HepG2 (cell line): ENCODE data around the gene TUBB. TPM values are rescaled to one million over a fixed set of nuclear protein-coding genes. Genes with fewer than 3 reads are reported as not detected.

Experiments used
- GMEB1 ChIP-seq: sonication (generic); formaldehyde crosslinking; IDR thresholded peaks from 2 replicates; pipeline ENCODE4 v1.5.1; 2020; ENCODE audit warnings: missing genetic modification reagents, mild to moderate bottlenecking, borderline replicate concordance
- HES4 ChIP-seq: sonication (generic); formaldehyde crosslinking; IDR thresholded peaks from 2 replicates; pipeline ENCODE4 v1.9.0; 2021; ENCODE audit warnings: mild to moderate bottlenecking, missing genetic modification reagents, borderline replicate concordance
- HMGXB3 ChIP-seq: sonication (generic); formaldehyde crosslinking; IDR thresholded peaks from 2 replicates; pipeline ENCODE4 v1.4.0; 2020; ENCODE audit warnings: missing genetic modification reagents, borderline replicate concordance
- HOXA3 ChIP-seq: sonication (generic); formaldehyde crosslinking; IDR thresholded peaks from 2 replicates; pipeline ENCODE4 v1.5.0; 2020; ENCODE audit warnings: missing genetic modification reagents
- KLF15 ChIP-seq: sonication (generic); formaldehyde crosslinking; IDR thresholded peaks from 2 replicates; pipeline ENCODE4 v1.8.1; 2023; ENCODE audit warnings: borderline replicate concordance, mild to moderate bottlenecking, inconsistent platforms, missing genetic modification reagents, mixed read lengths
- MEIS2 ChIP-seq: sonication (generic); formaldehyde crosslinking; IDR thresholded peaks from 2 replicates; pipeline ENCODE4 v1.9.0; 2021; ENCODE audit warnings: mild to moderate bottlenecking, missing genetic modification reagents
- TMF1 ChIP-seq: sonication (generic); formaldehyde crosslinking; IDR thresholded peaks from 2 replicates; pipeline ENCODE4 v1.8.1; 2022; ENCODE audit warnings: low read depth, missing genetic modification reagents
- ZBTB21 ChIP-seq: sonication (generic); formaldehyde crosslinking; IDR thresholded peaks from 2 replicates; pipeline ENCODE4 v1.4.0; 2020; ENCODE audit warnings: missing genetic modification reagents
- ZNF24 ChIP-seq: fragments of 450-650 bp; IDR thresholded peaks from 2 replicates; pipeline ENCODE4 v1.6.1; 2017; ENCODE audit warnings: antibody characterized with exemption, mild to moderate bottlenecking
- ZNF703 ChIP-seq: sonication (generic); formaldehyde crosslinking; IDR thresholded peaks from 2 replicates; pipeline ENCODE4 v1.5.1; 2020; ENCODE audit warnings: missing genetic modification reagents, mild to moderate bottlenecking, moderate library complexity, borderline replicate concordance
- ZNF850 ChIP-seq: sonication (generic); formaldehyde crosslinking; conservative IDR thresholded peaks from 2 replicates; pipeline ENCODE4 v1.9.0; 2021; ENCODE audit warnings: mild to moderate bottlenecking, missing genetic modification reagents
- ZZZ3 ChIP-seq: sonication (generic); formaldehyde crosslinking; IDR thresholded peaks from 2 replicates; pipeline ENCODE4 v1.4.0; 2020; ENCODE audit warnings: missing genetic modification reagents, mild to moderate bottlenecking, borderline replicate concordance
- polyA plus RNA-seq, 8 experiments: library from polyadenylated mRNA; depleted of rRNA in 3 of 8; stranded (reverse) in 7 of 8; unstranded in 1 of 8; fragments of >200 nt; fragmentation: Illumina TruSeq in 4 of 8; extraction: Trizol in 4 of 8; gene quantifications; 2 replicates each; pipeline versions ENCODE4 v1.2.1 to v1.2.3, GENCODE V29; 2011 to 2016; ENCODE audit warnings: low read depth in 4 of 8, missing spikeins in 1 of 8, mixed read lengths in 1 of 8; ENCODE audit not compliant: insufficient read depth in 1 of 8
- total RNA-seq, 5 experiments: library from RNA; depleted of rRNA; stranded (reverse); fragments of >200 nt; fragmentation: Illumina TruSeq; extraction: Trizol; gene quantifications; 2 replicates each; pipeline ENCODE4 v1.2.3, GENCODE V29; 2016; ENCODE audit warnings: low read depth in 1 of 5
- TF ChIP-seq, protein P1 (sequence below): sonication (generic); formaldehyde crosslinking; IDR thresholded peaks from 2 replicates; pipeline ENCODE4 v1.4.0; 2020; ENCODE audit warnings: missing genetic modification reagents
- TF ChIP-seq, protein P2 (sequence below): sonication (generic); formaldehyde crosslinking; IDR thresholded peaks from 2 replicates; pipeline ENCODE4 v1.9.0; 2022; ENCODE audit warnings: missing genetic modification reagents, mild to moderate bottlenecking, borderline replicate concordance

TUBB gene
- total and polyA plus RNA-seq, 2 of the 13 experiments (the other 11 are each of a cell fraction or from before 2014, with no cell fraction given): 911 to 1,163 TPM

GRCh38 chr6:30763618-30764489, 43.7 kb downstream of the TUBB start (continued):
- TF ChIP-seq, protein P1, sequence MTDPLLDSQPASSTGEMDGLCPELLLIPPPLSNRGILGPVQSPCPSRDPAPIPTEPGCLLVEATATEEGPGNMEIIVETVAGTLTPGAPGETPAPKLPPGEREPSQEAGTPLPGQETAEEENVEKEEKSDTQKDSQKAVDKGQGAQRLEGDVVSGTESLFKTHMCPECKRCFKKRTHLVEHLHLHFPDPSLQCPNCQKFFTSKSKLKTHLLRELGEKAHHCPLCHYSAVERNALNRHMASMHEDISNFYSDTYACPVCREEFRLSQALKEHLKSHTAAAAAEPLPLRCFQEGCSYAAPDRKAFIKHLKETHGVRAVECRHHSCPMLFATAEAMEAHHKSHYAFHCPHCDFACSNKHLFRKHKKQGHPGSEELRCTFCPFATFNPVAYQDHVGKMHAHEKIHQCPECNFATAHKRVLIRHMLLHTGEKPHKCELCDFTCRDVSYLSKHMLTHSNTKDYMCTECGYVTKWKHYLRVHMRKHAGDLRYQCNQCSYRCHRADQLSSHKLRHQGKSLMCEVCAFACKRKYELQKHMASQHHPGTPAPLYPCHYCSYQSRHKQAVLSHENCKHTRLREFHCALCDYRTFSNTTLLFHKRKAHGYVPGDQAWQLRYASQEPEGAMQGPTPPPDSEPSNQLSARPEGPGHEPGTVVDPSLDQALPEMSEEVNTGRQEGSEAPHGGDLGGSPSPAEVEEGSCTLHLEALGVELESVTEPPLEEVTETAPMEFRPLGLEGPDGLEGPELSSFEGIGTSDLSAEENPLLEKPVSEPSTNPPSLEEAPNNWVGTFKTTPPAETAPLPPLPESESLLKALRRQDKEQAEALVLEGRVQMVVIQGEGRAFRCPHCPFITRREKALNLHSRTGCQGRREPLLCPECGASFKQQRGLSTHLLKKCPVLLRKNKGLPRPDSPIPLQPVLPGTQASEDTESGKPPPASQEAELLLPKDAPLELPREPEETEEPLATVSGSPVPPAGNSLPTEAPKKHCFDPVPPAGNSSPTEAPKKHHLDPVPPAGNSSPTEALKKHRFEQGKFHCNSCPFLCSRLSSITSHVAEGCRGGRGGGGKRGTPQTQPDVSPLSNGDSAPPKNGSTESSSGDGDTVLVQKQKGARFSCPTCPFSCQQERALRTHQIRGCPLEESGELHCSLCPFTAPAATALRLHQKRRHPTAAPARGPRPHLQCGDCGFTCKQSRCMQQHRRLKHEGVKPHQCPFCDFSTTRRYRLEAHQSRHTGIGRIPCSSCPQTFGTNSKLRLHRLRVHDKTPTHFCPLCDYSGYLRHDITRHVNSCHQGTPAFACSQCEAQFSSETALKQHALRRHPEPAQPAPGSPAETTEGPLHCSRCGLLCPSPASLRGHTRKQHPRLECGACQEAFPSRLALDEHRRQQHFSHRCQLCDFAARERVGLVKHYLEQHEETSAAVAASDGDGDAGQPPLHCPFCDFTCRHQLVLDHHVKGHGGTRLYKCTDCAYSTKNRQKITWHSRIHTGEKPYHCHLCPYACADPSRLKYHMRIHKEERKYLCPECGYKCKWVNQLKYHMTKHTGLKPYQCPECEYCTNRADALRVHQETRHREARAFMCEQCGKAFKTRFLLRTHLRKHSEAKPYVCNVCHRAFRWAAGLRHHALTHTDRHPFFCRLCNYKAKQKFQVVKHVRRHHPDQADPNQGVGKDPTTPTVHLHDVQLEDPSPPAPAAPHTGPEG: 0 out of 2 replicates have a peak, but pooled peaks have one; percentile 13
- TF ChIP-seq ZNF703 (CRISPR knock-in tag): peak; percentile 77
- peak; percentile 84 for TF ChIP-seq HOXA3 (CRISPR knock-in tag)
- no peak for TF ChIP-seq HES4 (CRISPR knock-in tag)
- no peak for TF ChIP-seq ZZZ3 (CRISPR knock-in tag)
- TF ChIP-seq MEIS2: peak; percentile 96
- TF ChIP-seq TMF1 (CRISPR knock-in tag): no peak; the same call in 1 of the 2 replicates
- TF ChIP-seq ZNF24: no peak
- TF ChIP-seq ZNF850 (CRISPR knock-in tag): no peak
- no peak for TF ChIP-seq ZBTB21 (CRISPR knock-in tag)
- TF ChIP-seq, protein P2, sequence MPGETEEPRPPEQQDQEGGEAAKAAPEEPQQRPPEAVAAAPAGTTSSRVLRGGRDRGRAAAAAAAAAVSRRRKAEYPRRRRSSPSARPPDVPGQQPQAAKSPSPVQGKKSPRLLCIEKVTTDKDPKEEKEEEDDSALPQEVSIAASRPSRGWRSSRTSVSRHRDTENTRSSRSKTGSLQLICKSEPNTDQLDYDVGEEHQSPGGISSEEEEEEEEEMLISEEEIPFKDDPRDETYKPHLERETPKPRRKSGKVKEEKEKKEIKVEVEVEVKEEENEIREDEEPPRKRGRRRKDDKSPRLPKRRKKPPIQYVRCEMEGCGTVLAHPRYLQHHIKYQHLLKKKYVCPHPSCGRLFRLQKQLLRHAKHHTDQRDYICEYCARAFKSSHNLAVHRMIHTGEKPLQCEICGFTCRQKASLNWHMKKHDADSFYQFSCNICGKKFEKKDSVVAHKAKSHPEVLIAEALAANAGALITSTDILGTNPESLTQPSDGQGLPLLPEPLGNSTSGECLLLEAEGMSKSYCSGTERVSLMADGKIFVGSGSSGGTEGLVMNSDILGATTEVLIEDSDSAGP (CRISPR knock-in tag): peak; percentile 84
- TF ChIP-seq KLF15 (CRISPR knock-in tag): no peak; the same call in 1 of the 2 replicates
- peak; percentile 52; the same call in 1 of the 2 replicates for TF ChIP-seq GMEB1 (CRISPR knock-in tag)
- TF ChIP-seq HMGXB3 (CRISPR knock-in tag): peak; percentile 72; the same call in 1 of the 2 replicates
